T-helper 2 cell (primary cell): ENCODE data around the gene SMARCA4.

Experiments
- DNase-seq, 5 experiments: peaks; one replicate each; pipeline versions ENCODE4 v3.0.0 to v3.0.0-alpha.2; 2012 to 2022

Gene SMARCA4

DNA sequence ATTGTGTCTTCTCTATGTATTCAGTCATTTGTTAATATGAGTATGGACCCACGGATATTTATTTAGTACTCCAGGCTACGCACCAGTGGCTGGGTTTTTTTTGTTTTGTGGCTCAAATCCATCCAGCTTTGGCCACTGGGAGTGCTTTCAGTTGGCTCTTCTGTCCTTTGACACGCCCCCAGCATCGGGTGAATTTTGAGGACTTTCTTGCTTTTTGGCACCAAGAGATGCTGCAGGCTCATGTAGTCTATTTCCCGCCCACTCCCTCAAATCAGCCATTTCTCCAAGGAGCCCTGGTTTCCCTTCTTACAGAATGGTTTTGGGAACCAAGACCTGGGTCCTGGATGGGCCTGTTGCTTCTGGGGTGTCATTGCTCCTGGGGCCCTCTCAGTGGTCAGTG, 55.8 kb downstream of the SMARCA4 start:
- no peak for DNase-seq

DNA sequence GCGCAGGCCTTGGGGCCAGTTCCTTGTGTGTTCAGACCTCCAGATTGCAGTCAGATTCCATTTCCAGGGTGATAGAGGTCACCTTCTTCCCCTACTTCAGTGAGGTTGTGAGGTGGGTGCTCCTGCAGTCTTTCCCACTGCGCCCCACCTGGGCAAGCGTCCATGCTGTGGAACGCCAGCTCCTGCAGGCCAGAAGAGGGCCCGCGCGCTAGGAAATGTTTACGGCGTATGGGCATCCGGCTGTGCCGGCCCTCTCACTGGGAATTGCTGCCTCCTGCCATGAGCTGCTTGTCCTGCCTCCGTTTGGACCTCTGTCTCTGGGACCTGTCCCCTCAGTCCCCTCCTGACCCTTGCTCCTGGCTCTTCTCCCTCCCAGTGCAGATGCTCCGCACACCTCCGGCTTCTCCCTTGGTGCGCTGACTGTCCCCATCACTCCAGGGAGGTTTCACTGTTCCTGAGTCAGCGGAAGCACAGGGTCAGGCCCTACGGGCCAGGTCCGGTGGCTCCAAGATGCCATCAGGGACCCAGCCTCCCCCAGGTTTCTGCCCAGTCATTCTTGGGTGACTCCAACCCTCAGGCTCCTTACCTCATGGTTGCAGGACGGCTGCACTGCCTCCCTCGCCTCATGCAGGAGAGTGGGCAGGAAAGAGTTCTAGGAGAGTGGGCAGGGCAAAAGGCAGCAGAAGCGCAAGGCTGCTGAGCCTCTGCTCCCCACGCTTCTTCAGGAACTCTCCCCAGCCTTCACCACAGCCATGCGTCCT, 56.6 kb downstream of the SMARCA4 start:
- DNase-seq: no peak

DNA sequence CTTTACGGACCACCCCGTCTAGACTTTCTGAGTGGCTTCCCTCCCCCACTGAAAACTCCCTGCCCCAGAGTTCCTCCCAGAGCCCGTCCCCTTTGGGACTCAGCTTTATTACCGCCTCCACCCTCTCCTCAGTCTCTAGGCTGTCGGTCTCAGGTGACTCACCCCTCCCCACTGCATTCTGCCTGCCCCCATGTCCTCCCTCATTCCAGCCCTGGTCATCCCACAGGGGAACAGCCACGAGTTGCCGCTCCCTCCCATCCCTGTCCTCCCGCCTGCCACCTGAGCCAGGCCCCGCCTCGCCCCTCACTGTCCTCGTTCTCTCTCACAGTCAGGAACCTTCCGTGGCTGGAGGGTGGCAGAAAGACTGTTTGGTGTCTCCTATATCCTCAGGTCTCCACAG, 57.3 kb downstream of the SMARCA4 start:
- no peak for DNase-seq

DNA sequence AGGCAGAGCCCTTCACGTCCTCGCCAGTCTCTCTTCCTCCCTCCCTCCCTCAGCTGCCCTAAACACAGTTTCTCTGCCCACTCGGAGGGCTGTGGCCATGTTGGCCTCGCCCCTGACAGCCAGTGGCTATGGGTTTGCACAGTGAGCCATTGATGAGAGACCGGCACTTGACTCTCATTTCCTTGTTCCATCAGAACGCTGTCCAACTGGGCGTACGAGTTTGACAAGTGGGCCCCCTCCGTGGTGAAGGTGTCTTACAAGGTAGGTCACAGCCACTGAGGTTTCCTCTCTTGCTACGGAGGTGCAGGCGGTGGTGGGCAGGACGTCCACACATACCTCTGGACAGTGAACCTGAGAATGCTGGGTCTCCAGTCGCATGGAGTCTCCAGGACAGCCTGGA, 57.9 kb downstream of the SMARCA4 start:
- DNase-seq: no peak

DNA sequence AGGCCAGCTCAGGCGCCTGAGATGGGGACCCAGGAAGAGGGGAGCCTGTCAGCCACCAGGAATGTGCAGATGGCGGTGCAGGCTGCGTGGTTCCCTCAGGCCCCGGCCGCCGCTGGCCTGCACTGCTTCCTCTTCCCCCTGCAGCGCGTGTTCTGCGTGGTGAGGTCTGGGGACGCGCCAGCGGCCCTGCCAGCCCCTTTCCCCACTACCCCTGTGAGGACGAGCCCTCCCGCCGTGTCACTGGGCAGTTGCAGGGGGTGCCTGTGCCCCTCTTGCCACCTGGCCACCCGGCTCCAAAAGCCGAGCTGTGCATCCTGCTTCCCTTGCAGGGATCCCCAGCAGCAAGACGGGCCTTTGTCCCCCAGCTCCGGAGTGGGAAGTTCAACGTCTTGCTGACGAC, 58.4 kb downstream of the SMARCA4 start:
- no peak for DNase-seq

DNA sequence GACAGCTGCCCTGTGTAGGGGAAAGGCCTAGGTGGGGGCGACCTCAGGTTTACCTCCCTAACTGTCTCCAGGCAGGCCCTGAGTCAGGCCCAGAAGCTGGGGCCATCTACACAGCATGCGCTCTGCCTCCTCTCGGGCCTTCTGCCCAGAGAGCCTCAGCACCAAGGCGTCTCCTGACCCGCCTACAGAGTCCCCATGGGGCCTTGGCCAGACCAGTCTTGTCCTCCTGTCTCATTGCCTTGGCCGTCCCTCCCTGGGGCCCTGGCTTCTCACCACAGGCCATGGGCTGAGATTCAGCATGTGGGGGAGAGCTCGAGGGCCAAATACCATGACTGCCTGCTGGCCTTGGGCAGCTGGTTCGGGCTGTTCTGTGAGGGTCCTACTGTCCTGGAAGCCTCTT, 59.0 kb downstream of the SMARCA4 start:
- no peak for DNase-seq

DNA sequence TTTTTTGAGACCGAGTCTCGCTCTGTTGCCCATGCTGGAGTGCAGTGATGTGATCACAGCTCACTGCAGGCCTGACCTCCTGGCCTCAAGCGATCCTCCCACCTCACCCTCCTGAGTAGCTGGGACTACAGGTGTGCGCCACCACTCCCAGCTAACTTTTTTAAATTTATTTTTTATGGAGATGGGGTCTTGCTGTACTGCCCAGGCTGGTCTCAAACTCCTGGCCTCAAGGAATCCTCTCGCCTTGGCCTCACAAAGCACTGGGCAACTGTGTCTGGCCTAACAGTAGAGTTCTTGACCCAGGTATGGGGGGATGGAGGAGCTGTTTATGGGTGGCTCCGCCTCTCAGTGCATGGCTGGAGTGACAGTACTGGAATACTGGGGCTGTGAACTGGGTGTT, 59.6 kb downstream of the SMARCA4 start:
- no peak for DNase-seq

DNA sequence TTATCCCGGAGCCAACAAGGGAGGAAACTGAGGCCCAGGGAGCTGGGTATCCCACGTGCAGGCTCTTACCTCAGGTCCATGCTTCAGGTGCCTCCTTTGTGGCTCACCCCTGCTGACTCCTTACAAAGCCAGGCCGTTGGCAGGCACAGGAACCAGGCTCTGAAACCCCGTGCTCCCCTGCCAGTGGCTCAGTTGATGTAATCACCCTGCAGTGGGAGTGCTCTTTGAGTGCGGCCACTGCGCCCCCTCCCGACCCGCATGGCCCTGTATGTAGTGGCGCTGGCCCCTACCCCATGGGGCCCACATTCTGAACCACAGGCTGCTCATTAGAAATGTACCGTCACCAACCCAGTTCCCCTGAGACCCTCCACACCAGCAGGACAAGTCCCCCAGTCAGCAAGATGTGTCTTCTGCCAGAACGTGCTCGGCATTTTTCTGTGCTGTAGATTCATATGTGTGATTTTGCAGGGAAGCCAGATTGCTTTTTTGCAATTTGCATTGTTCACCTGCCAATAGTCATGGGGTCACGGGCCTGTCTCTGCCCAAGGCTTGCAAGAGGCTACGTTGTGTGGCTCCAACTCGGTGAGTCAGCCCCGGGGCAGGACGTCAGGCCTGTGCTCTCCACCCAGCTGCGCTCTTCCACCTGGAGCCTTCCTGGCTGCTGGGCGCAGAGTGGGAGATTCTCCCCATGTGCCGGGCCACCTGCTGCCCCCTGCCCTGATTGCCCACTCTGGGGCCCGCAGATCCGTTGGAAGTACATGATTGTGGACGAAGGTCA, 60.3 kb downstream of the SMARCA4 start:
- DNase-seq: no peak

DNA sequence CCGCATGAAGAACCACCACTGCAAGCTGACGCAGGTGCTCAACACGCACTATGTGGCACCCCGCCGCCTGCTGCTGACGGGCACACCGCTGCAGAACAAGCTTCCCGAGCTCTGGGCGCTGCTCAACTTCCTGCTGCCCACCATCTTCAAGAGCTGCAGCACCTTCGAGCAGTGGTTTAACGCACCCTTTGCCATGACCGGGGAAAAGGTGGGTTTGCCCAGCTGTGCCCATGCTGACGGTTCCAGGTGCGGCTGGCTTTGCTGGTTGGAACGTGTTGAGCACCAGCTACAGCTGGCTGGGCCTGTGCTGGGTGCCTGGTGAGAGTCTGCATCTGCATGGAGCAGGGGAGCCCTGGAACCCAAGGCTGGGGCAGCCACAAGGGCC, 60.9 kb downstream of the SMARCA4 start:
- DNase-seq: no peak

DNA sequence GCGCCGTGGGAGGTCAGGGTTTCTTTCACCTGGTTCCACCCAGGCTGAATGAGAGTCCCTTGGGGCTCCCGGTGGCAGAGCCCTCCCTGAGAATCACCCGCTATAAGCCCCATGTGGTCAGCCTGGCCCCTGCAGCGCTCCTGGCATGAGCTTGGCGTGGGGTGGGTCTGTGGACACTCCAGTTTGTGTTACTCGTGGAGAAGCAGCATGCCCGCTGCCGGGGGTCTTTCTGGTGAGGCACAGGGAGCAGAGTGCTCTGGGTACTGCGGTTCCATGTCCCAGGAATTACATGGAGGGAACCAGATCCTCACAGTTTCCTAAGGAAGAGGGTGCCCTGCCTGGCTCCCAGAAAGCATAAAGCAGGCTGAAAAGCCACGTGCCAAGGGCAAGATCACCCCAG, 62.2 kb downstream of the SMARCA4 start:
- no peak for DNase-seq

DNA sequence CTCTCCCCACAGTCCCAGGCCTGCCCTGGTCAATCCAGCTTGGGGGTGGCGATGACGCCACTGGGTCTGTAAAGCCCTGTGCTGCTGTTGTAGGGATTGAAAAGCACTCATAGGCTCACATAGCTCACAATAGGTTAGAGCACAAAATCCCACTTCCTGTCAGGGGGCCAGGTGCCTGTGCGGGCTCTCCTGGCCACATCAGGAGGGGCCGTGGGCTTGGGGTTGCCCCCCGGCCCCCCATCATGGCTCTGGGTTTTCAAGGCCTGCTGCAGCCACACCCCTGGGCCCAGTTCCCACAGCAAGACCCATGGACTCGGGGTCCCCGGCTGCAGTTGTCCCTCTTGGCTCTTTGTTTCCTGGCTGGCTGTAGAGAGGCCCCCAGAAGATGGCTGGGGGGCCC, 62.9 kb downstream of the SMARCA4 start:
- DNase-seq: no peak

DNA sequence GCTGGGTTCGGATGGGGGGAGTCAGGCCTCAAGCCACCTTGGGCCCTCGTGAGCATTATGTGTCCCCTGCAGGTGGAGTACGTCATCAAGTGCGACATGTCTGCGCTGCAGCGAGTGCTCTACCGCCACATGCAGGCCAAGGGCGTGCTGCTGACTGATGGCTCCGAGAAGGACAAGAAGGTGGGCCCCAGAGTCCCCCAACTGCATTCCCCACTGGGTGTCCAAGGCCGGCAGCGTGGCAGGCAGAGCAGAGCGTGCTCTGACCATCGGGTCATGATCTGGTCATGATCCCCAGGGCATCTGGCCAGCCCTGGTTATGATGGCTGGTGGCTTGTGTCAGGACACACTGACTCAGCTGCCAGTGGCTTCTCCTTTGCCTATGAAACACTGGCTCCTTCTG, 63.4 kb downstream of the SMARCA4 start:
- no peak for DNase-seq

DNA sequence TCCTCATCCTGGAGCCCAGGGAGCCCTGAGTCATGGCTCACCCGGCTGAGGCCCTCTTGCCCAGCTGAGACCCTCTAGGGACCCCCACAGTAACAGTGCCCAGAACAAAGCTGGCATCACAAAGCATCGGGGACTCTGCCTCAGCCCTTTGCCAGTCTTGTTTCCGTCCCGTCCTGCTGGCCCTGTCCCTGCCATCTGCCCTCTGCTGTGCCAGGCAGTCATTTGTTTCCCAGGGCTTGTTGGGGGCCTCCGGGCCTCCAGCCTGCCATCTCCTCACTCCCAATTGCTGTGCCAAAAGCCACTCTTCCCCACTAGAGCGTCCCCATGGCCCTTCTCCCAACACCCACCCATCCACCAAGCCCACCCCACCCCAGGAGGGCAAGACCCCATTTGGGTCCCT, 64.2 kb downstream of the SMARCA4 start:
- DNase-seq: no peak

DNA sequence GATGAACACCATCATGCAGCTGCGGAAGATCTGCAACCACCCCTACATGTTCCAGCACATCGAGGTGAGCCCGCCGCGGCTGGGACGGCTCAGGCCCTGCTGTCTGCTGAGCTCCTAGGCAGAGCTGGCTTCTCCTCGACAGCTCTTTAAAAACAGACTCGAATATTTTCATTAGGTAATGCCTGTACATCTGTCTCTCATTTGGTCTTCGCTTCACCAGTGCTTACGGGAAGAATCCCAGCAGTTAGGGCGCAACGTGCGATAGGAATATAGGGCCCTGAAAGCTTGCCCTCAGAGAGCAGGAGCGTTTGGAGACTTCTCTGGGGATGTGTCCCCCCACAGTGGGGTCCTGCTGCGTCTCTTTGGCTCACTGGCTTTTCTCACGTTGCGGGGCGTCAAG, 64.6 kb downstream of the SMARCA4 start:
- DNase-seq: no peak

DNA sequence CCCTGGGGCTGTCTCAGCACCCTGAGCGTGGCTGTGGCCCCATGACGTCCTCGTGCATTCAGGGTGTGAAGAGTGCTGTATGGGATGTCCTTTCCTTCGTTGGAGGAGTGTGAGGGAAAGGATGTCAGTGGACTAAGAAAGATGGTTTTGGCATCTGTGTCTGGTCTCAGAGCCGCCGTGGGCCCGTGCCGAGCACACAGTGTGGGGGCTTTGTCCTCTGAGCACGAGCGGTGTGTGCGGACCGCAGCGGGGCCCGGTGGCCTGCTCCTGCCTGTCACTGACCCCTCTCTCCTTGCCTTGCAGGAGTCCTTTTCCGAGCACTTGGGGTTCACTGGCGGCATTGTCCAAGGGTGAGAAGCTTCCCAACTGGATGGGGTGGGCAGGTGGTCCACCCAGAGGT, 65.2 kb downstream of the SMARCA4 start:
- DNase-seq: no peak

DNA sequence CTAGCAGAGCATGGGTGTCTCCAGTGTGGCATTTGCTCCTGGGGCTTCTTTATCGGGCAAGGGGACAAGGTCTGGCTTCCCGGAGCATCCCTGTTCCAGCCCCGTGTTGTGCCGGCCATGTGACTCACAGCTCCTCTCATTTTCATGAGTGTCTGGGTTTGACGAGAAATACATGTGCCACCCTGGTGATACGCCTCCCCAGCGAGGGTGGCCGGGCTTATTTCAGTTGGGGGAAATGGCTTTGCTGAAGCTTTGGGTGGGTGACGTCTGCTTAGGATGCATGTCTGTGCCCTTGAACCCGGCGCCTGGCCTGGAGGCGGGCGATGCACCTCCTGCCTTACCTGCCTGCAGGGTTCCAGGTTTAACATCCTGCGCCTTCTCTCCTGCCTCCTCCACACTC, 66.6 kb downstream of the SMARCA4 start:
- no peak for DNase-seq

DNA sequence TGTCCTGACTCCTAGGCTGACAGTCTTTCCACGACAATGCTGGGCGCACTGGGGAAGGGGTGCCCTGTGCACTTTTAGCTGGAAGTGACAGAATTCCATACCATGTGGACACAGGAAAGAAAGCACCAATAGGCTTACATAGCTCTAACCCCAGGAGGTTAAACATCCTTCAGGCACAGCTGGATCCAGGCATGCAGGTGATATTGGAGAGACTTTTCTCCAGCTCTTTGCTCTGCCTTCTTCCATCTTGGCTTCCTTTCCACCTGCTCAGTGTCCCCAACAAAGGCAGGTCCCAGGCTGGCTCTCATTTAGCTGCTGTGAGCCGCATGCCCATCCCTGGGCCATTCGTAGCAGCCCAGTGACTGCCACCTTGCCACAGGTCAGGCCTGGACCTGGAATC, 67.3 kb downstream of the SMARCA4 start:
- no peak for DNase-seq

DNA sequence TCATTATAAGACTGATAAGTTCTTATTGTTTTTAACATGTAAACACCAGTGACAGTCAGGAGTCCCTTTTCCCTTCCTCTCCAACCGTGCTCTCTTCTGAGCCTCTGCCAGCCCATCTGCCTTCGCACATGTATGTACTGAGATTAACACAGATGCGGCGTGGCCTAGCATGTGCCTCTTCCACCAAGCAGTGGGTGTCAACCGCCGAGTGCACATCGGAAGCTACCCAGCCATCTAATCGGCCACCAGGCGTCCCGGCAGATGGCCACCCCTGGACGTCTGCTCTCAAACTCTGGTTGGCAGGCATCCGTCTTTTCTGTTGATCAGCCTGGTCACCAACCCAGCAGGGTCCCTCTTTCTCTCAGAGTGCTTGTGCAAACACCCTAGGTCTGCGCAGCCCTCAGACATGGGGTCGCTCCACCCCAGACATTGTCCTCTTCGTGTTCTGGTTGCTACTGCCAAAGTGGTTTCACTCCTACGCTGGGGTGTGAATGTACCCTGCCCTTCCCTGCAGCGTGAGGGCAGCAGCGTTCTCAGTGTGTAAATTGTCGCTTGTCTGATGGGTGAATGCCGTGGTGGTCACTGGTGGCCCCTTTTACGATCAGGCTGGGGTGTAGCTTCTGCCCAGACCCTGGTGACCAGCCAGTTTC, 70.7 kb downstream of the SMARCA4 start:
- DNase-seq: no peak

DNA sequence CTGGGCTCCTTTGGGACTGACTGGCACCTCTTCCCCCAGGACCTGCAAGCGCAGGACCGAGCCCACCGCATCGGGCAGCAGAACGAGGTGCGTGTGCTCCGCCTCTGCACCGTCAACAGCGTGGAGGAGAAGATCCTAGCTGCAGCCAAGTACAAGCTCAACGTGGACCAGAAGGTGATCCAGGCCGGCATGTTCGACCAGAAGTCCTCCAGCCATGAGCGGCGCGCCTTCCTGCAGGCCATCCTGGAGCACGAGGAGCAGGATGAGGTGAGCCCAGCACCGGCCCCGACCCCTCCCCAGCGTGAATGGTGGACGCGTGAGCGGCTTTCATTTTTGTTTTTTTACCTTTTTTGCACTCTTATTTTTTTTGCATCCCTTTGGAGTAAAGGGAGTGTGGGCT, 72.4 kb downstream of the SMARCA4 start:
- no peak for DNase-seq

DNA sequence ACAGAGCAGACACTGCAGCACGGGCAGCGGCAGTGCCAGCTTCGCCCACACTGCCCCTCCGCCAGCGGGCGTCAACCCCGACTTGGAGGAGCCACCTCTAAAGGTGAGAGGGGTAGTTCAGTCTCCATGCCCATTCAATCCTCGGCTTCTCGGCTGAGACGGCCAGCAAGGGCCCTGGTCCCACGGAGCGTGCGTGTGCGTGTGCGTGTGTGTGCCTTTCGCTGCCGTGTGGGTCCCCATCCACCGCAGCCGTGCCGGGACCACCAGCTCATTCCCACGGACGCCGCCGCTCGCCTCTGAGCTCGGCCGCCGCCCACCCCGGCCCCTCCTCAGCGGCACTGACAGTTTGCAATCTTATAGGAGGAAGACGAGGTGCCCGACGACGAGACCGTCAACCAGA, 72.9 kb downstream of the SMARCA4 start:
- DNase-seq: no peak

DNA sequence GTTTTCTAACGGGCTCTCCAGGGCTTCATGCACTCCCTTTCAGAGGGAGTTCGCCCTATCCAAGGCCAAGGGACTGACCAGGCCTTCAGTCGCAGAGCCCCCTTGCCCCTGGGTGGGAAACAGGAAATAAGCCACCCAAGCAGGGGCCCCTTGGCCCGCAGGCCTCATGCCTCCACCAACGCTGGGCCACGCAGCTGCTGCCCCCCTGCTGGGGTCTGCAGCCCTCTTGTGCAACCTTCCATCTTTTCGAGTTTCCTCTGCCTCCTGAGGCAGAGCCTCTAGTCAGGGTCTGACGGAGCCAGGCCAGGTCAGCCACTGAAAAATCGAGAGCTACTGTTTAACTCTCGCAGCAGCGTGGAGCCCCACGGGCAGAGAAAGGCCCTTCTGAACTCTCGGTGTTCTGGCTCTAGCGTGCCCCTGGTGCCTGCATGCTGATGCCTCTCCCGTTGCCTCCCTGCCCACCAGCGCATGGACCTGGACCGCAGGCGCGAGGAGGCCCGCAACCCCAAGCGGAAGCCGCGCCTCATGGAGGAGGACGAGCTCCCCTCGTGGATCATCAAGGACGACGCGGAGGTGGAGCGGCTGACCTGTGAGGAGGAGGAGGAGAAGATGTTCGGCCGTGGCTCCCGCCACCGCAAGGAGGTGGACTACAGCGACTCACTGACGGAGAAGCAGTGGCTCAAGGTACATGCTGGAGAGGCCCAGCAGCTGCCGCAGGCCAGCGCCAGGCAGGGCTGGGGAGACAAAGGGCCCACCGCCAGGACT, 73.8 kb downstream of the SMARCA4 start:
- DNase-seq: no peak

DNA sequence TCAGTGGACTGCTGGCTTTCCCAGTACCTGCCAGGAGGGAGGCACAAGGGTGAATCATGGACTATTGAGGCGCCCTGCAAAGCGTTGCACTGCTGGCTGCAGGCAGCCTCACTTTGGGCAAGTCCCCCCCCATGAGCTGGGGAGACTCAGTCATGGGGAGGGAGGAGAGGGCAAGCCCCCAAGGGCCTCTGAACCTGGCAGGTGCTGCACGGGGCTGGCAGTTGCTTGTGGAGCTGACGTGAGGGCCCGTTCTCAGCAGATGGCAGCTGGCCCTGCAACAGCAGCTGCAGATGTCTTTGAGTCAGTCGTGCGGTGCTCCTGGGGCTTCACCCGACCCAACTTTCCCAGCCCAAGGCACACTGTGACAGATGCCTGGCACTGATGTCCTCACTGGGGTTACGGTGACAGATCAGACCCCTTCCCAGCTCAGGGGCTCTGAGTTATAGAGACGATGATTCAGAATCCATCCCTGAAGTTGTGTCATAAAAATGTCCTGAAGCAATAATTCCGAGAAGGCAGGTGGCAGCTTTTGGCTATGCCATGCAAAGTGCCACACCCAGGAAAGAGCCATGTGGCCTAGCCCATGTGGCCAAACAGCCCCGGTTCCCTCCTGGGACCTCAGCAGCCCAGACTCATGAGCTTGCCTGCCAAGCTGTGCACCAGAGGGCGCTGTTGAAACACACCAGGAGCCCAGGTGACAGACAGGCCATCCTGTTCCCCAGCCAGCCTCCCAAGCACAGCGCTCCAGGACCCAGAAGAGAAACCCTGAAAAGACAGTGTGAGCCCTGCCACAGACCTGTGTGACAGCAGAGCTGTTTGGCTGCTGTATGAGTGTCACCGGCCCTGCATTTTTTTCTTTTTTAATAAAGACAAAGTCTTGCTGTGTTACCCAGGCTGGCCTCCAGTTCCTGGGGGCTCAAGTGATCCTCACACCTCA, 74.9 kb downstream of the SMARCA4 start:
- DNase-seq: peak; percentile 60 to 86 (median 73)
